ENCODE results near the gene STEAP2.

The STEAP2 gene

DNA sequence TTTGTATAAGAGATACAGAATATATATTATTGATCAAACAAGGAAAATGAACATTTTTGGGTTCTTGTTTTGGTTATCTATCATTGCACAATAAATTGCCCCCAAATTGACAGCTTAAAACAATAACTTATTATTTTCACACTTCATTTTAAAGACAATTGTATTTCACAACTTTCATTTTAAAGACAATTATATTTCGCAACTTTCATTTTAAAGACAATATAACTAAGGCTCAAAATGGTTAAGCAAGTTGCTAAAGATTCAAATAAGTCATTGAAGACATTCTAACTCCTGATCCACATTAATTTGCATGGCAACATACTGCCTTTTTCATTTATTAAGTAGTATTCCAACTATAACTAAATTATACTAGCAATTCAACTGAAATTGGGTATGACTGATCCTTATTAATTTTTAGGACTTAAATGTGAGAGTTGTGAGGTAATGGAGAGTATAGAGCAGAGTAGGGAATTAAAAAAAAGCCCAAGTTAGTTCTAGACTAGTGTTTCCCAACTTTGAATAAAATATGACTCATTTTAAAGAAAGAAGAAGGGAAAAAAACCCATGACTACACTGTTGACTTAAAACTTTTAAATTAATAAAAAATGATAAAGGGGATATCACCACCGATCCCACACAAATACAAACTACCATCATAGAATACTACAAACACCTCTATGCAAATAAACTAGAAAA, 9.9 kb upstream of the STEAP2 start:
- Histone ChIP-seq H3K4me3 (ENCODE audit: insufficient read depth in 1 of 2, low read depth in 1 of 2, low read length in 2 of 2) (no peak overlapping the region), H4K8ac (ENCODE audit: low read length) (no peak overlapping the region), H3K14ac (ENCODE audit: low read length in 2 of 2) (no peak overlapping the region), H3K18ac (ENCODE audit: low read depth in 1 of 2, low read length in 2 of 2) (no peak overlapping the region), H3K27me3 (ENCODE audit: control insufficient read depth in 1 of 2, insufficient read depth in 1 of 2, low read length in 2 of 2) (peaks cover 0 to 3% of the 10 kb centered on the region in 2 experiments), H3K27ac (ENCODE audit: low read length, poor library complexity, severe bottlenecking) (no peak overlapping the region), H3K9ac (ENCODE audit: low read length) (no peak overlapping the region), H3K23ac (ENCODE audit: low read length in 2 of 2) (no peak overlapping the region), H3K4me1 (ENCODE audit: control insufficient read depth, insufficient read depth, low read depth, low read length) (no peaks in the 10 kb centered on the region), H3K9me3 (ENCODE audit: control insufficient read depth, low read length) (no peaks in the 10 kb centered on the region), H4K91ac (ENCODE audit: low read length) (no peak overlapping the region), H2BK120ac (ENCODE audit: low read depth, low read length) (no peak overlapping the region), H3K36me3 (ENCODE audit: control insufficient read depth in 1 of 2, insufficient read depth in 2 of 2, low read depth in 1 of 2, low read length in 2 of 2) (no peaks in the 10 kb centered on the region), H2BK5ac (ENCODE audit: low read depth, low read length, poor library complexity, severe bottlenecking) (no peak overlapping the region), H2BK12ac (ENCODE audit: low read length in 2 of 2) (no peak overlapping the region), H2AK5ac (ENCODE audit: low read length, severe bottlenecking) (no peak overlapping the region), H3K4me2 (ENCODE audit: low read length, poor library complexity, severe bottlenecking) (no peak overlapping the region), H2AFZ (ENCODE audit: low read depth, low read length) (no peak overlapping the region), H3K4ac (ENCODE audit: low read depth in 1 of 2, low read length in 2 of 2) (no peak overlapping the region), H2BK15ac (ENCODE audit: low read depth, poor library complexity, severe bottlenecking) (no peak overlapping the region), H3K79me1 (replicated peaks; ENCODE audit: low read length, poor library complexity, severe bottlenecking) (no peaks in the 10 kb centered on the region)
- no CpG with 5 or more reads among the region's 2 CpGs for WGBS
- no peak for DNase-seq

DNA sequence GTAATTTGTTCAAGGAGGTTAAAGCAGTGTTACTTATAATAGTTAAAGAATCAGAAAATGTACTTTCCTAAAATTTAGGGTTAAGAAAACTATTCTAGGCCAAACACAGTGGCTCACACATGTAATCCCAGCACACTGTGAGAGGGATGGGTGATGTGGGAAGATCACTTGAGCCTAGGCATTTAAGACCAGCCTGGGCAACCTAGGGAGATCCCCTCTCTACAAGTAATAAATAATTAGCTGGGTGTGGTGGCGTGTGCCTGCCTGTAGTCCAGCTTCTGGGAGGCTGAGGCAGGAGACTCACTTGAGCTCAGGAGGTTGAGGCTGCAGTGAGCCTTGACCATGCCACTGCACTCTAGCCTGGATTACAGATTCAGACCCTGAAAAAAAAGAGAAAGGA, 3.6 kb upstream of the STEAP2 start:
- no peak overlapping the region for H2AK5ac ChIP-seq (ENCODE audit: low read length, severe bottlenecking)
- H3K36me3 ChIP-seq (ENCODE audit: control insufficient read depth in 1 of 2, insufficient read depth in 2 of 2, low read depth in 1 of 2, low read length in 2 of 2): no peaks in the 10 kb centered on the region
- no peak for DNase-seq
- no peak overlapping the region for H2BK12ac ChIP-seq (ENCODE audit: low read length in 2 of 2)
- peaks cover 8% of the 10 kb centered on the region for H3K4me1 ChIP-seq (ENCODE audit: control insufficient read depth, insufficient read depth, low read depth, low read length)
- no peak overlapping the region for H3K27ac ChIP-seq (ENCODE audit: low read length, poor library complexity, severe bottlenecking)
- WGBS: 54% methylated on average over 1 of the region's 1 CpG
- H3K4me3 ChIP-seq (ENCODE audit: insufficient read depth in 1 of 2, low read depth in 1 of 2, low read length in 2 of 2): no peak overlapping the region
- H3K14ac ChIP-seq (ENCODE audit: low read length in 2 of 2): no peak overlapping the region
- H3K79me1 ChIP-seq (replicated peaks; ENCODE audit: low read length, poor library complexity, severe bottlenecking): no peaks in the 10 kb centered on the region
- no peak overlapping the region for H3K4me2 ChIP-seq (ENCODE audit: low read length, poor library complexity, severe bottlenecking)
- no peak overlapping the region for H3K18ac ChIP-seq (ENCODE audit: low read depth in 1 of 2, low read length in 2 of 2)
- H3K9me3 ChIP-seq (ENCODE audit: control insufficient read depth, low read length): no peaks in the 10 kb centered on the region
- H2AFZ ChIP-seq (ENCODE audit: low read depth, low read length): no peak overlapping the region
- H4K8ac ChIP-seq (ENCODE audit: low read length): no peak overlapping the region
- no peak overlapping the region for H3K4ac ChIP-seq (ENCODE audit: low read depth in 1 of 2, low read length in 2 of 2)
- H3K9ac ChIP-seq (ENCODE audit: low read length): no peak overlapping the region
- H2BK5ac ChIP-seq (ENCODE audit: low read depth, low read length, poor library complexity, severe bottlenecking): no peak overlapping the region
- no peak overlapping the region for H3K23ac ChIP-seq (ENCODE audit: low read length in 2 of 2)
- H2BK120ac ChIP-seq (ENCODE audit: low read depth, low read length): no peak overlapping the region
- no peak overlapping the region for H2BK15ac ChIP-seq (ENCODE audit: low read depth, poor library complexity, severe bottlenecking)
- no peak overlapping the region for H4K91ac ChIP-seq (ENCODE audit: low read length)
- H3K27me3 ChIP-seq (ENCODE audit: control insufficient read depth in 1 of 2, insufficient read depth in 1 of 2, low read length in 2 of 2): peaks cover 0 to 12% of the 10 kb centered on the region in 2 experiments

DNA sequence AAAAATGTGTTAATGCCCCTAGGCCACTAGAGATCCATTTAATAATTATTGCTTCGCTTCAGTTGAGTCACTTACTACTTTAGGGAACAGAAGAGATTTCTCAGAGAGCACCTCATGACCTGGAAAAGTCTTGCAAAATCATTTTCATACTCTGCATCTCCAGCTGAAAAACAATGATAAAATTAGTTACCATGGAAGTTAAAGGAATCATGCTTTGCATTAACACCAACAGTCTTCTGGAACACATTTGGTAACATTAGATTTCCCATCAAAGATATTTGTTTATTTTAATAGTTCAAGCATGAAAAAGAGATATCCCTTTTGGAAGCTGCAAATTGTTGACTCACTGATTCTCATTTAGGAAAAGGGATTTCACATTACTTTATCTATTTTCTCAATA, 1.8 kb upstream of the STEAP2 start:
- 56% methylated on average over 1 of the region's 1 CpG for WGBS
- H3K18ac ChIP-seq (ENCODE audit: low read depth in 1 of 2, low read length in 2 of 2): no peak overlapping the region
- H3K9me3 ChIP-seq (ENCODE audit: control insufficient read depth, low read length): no peaks in the 10 kb centered on the region
- H3K27ac ChIP-seq (ENCODE audit: low read length, poor library complexity, severe bottlenecking): no peak overlapping the region
- H2BK5ac ChIP-seq (ENCODE audit: low read depth, low read length, poor library complexity, severe bottlenecking): no peak overlapping the region
- H3K4me3 ChIP-seq (ENCODE audit: insufficient read depth in 1 of 2, low read depth in 1 of 2, low read length in 2 of 2): no peak overlapping the region
- H4K8ac ChIP-seq (ENCODE audit: low read length): no peak overlapping the region
- H3K4me2 ChIP-seq (ENCODE audit: low read length, poor library complexity, severe bottlenecking): no peak overlapping the region
- H3K36me3 ChIP-seq (ENCODE audit: control insufficient read depth in 1 of 2, insufficient read depth in 2 of 2, low read depth in 1 of 2, low read length in 2 of 2): no peaks in the 10 kb centered on the region
- no peak overlapping the region for H4K91ac ChIP-seq (ENCODE audit: low read length)
- no peak overlapping the region for H2BK120ac ChIP-seq (ENCODE audit: low read depth, low read length)
- no peak for DNase-seq
- H3K27me3 ChIP-seq (ENCODE audit: control insufficient read depth in 1 of 2, insufficient read depth in 1 of 2, low read length in 2 of 2): peaks cover 0 to 24% of the 10 kb centered on the region in 2 experiments
- no peak overlapping the region for H2AFZ ChIP-seq (ENCODE audit: low read depth, low read length)
- no peak overlapping the region for H2BK15ac ChIP-seq (ENCODE audit: low read depth, poor library complexity, severe bottlenecking)
- H3K9ac ChIP-seq (ENCODE audit: low read length): peak overlapping the region; percentile 98
- H3K4ac ChIP-seq (ENCODE audit: low read depth in 1 of 2, low read length in 2 of 2): no peak overlapping the region
- peaks cover 8% of the 10 kb centered on the region for H3K4me1 ChIP-seq (ENCODE audit: control insufficient read depth, insufficient read depth, low read depth, low read length)
- H3K14ac ChIP-seq (ENCODE audit: low read length in 2 of 2): no peak overlapping the region
- no peak overlapping the region for H3K23ac ChIP-seq (ENCODE audit: low read length in 2 of 2)
- H3K79me1 ChIP-seq (replicated peaks; ENCODE audit: low read length, poor library complexity, severe bottlenecking): no peaks in the 10 kb centered on the region
- no peak overlapping the region for H2BK12ac ChIP-seq (ENCODE audit: low read length in 2 of 2)
- H2AK5ac ChIP-seq (ENCODE audit: low read length, severe bottlenecking): no peak overlapping the region

DNA sequence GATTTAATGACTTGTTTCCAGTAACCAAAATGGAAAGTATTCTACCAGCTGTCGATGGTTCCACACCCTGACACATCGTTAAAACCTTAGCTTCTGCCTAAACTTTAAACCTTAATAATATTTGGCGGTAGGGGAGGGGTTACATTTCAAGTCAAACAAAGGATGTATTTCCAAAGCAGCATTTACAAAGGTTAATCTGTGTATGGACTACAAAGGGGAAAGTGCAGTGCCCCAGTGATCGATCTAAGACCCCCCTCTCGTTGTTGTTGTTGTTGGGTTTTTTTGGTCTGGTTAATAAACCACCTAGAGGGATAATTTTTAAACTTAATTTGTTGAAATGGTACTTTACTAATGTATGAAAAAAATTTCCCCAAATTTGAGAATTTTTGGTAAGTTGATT, 1.1 kb upstream of the STEAP2 start:
- Histone ChIP-seq H2BK12ac (ENCODE audit: low read length in 2 of 2) (no peak overlapping the region), H3K27me3 (ENCODE audit: control insufficient read depth in 1 of 2, insufficient read depth in 1 of 2, low read length in 2 of 2) (peaks cover 0 to 28% of the 10 kb centered on the region in 2 experiments), H2AFZ (ENCODE audit: low read depth, low read length) (no peak overlapping the region), H3K4me1 (ENCODE audit: control insufficient read depth, insufficient read depth, low read depth, low read length) (peaks cover 8% of the 10 kb centered on the region), H3K4me2 (ENCODE audit: low read length, poor library complexity, severe bottlenecking) (no peak overlapping the region), H3K36me3 (ENCODE audit: control insufficient read depth in 1 of 2, insufficient read depth in 2 of 2, low read depth in 1 of 2, low read length in 2 of 2) (no peaks in the 10 kb centered on the region), H2BK5ac (ENCODE audit: low read depth, low read length, poor library complexity, severe bottlenecking) (no peak overlapping the region), H3K18ac (ENCODE audit: low read depth in 1 of 2, low read length in 2 of 2) (no peak overlapping the region), H4K8ac (ENCODE audit: low read length) (no peak overlapping the region), H3K23ac (ENCODE audit: low read length in 2 of 2) (no peak overlapping the region), H3K9ac (ENCODE audit: low read length) (peak overlapping the region; percentile 98), H3K4ac (ENCODE audit: low read depth in 1 of 2, low read length in 2 of 2) (no peak overlapping the region), H2BK120ac (ENCODE audit: low read depth, low read length) (no peak overlapping the region), H3K9me3 (ENCODE audit: control insufficient read depth, low read length) (no peaks in the 10 kb centered on the region), H3K4me3 (ENCODE audit: insufficient read depth in 1 of 2, low read depth in 1 of 2, low read length in 2 of 2) (peak overlapping the region in 1 of 2 experiments; percentile 99), H3K14ac (ENCODE audit: low read length in 2 of 2) (no peak overlapping the region), H4K91ac (ENCODE audit: low read length) (no peak overlapping the region), H2AK5ac (ENCODE audit: low read length, severe bottlenecking) (no peak overlapping the region), H2BK15ac (ENCODE audit: low read depth, poor library complexity, severe bottlenecking) (no peak overlapping the region), H3K79me1 (replicated peaks; ENCODE audit: low read length, poor library complexity, severe bottlenecking) (no peaks in the 10 kb centered on the region), H3K27ac (ENCODE audit: low read length, poor library complexity, severe bottlenecking) (no peak overlapping the region)
- WGBS: 28% methylated on average over 2 of the region's 5 CpGs
- DNase-seq: no peak

Data from mesenchymal stem cell (in vitro differentiated cells and primary cell).